Activated T-helper 1 cell treated with anti-CD3 and anti-CD28 coated beads, Interleukin-2, amount 50 U/mL, for 16 hours (primary cell): ENCODE data around the gene LDB2.

Experiments used
- DNase-seq, 2 donors: peaks; one replicate each; pipeline ENCODE4 v3.0.0-alpha.2; 2020; ENCODE audit warnings: low read depth in 1 of 2, low spot score in 1 of 2

The LDB2 gene

GRCh38 chr4:16598597-16599206 lies 299.7 kb downstream of the LDB2 start:
- DNase-seq: no peak

GRCh38 chr4:16597845-16598596 lies 300.4 kb downstream of the LDB2 start:
- DNase-seq: no peak

- DNase-seq: no peak
Measured at GRCh38 chr4:16597443-16597842, 301.0 kb downstream of the LDB2 start.

GRCh38 chr4:16596267-16596666 lies 302.2 kb downstream of the LDB2 start:
- DNase-seq: no peak

- DNase-seq: no peak
Measured at GRCh38 chr4:16594128-16594527, 304.3 kb downstream of the LDB2 start.

- no peak for DNase-seq
Measured at GRCh38 chr4:16593386-16593785, 305.1 kb downstream of the LDB2 start.

- no peak for DNase-seq
Measured at GRCh38 chr4:16591272-16591826, 307.1 kb downstream of the LDB2 start.

GRCh38 chr4:16590797-16591196 lies 307.6 kb downstream of the LDB2 start:
- no peak for DNase-seq

GRCh38 chr4:16588651-16589050 lies 309.8 kb downstream of the LDB2 start:
- DNase-seq: no peak

- DNase-seq: no peak
Measured at GRCh38 chr4:16588149-16588548, 310.3 kb downstream of the LDB2 start.

GRCh38 chr4:16585053-16585452 lies 313.4 kb downstream of the LDB2 start:
- DNase-seq: no peak

GRCh38 chr4:16583764-16584163 lies 314.7 kb downstream of the LDB2 start:
- no peak for DNase-seq

- no peak for DNase-seq
Measured at GRCh38 chr4:16582526-16582925, 315.9 kb downstream of the LDB2 start.

GRCh38 chr4:16582036-16582435 lies 316.4 kb downstream of the LDB2 start:
- no peak for DNase-seq

GRCh38 chr4:16581117-16581516 lies 317.3 kb downstream of the LDB2 start:
- DNase-seq: no peak

GRCh38 chr4:16580514-16580913 lies 317.9 kb downstream of the LDB2 start:
- DNase-seq: no peak

GRCh38 chr4:16579866-16580265 lies 318.6 kb downstream of the LDB2 start:
- DNase-seq: no peak

GRCh38 chr4:16577177-16577576 lies 321.3 kb downstream of the LDB2 start:
- DNase-seq: no peak

- DNase-seq: no peak
Measured at GRCh38 chr4:16574981-16575380, 323.5 kb downstream of the LDB2 start.

GRCh38 chr4:16573739-16574138 lies 324.7 kb downstream of the LDB2 start:
- DNase-seq: no peak

- DNase-seq: no peak
Measured at GRCh38 chr4:16573206-16573605, 325.2 kb downstream of the LDB2 start.

- DNase-seq: no peak
Measured at GRCh38 chr4:16572631-16573030, 325.8 kb downstream of the LDB2 start.

GRCh38 chr4:16572161-16572560 lies 326.3 kb downstream of the LDB2 start:
- no peak for DNase-seq
